Hematopoietic multipotent progenitor cell (in vitro differentiated cells): Measurements from ENCODE around the gene ZNF341. TPM values are rescaled to one million over a fixed set of nuclear protein-coding genes. Genes with fewer than 3 reads are reported as not detected.
"Not testable (repeated sequence)": the region's sequence is repeated elsewhere in the genome, so short reads cannot be mapped to it uniquely, and the experiment has no call there.

ENCODE experiments used
- DNase-seq, 3 donors: peaks; one replicate each; pipeline ENCODE4 v3.0.0-alpha.2; 2011 to 2015; ENCODE audit warnings: low read depth in 2 of 3, low spot score in 2 of 3
- total RNA-seq: library from RNA; depleted of rRNA; stranded (reverse); fragments of >200 nt; gene quantifications from one replicate; pipeline ENCODE4 v1.2.3, GENCODE V29; 2012

Gene ZNF341
- total RNA-seq, result 4.6 TPM

GRCh38 chr20:33731693-33732165 is at the start of gene ZNF341:
ZNF341 (plus strand) TSS chr20:33731996; CDS start chr20:33732022, 26 bp downstream.
- peak in 2 of 3 donors; percentile 74 to 94 for DNase-seq

DNA sequence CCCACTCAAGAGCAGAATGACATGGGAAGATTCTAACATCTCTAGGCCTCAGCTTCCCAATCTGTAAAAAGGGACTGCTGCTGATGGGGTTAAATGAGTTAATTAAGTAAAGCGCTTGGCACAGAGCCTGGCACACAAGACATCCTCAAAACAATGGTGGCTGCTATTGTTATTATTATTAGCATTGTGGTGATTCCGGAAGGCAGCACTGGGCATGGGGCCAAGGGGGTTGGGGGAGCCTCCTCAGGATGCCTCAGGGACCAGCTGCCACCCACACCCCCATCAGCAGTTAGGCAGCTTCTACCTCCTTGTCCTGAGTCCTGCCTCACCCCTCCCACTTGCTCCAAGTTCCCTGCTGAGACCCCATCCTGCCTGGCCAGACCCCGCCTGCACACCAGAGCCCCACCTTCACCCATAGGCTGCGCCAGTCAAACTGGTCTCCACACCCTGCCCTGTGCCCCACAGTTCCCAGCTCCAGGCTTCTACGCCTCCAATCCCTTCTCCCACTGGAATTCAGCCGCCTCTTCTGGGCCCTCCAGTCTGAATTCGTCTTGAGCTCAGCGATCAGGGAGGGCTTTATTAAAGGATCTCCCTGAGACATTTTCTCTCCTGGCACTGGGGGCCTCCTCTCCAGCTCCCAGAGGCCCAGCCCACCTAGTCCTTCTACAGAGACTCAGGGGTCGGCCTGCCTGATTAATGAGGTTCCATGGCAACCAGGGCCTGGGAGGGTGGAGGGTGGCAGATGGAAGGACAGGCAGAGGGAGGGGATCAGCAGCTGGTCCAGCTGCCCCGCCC is 47.1 kb upstream of the ZNF341 start:
- no peak for DNase-seq

GRCh38 chr20:33685328-33686099 is 46.3 kb upstream of the ZNF341 start:
- DNase-seq, result peak in 1 of 3 donors; percentile 47

DNA sequence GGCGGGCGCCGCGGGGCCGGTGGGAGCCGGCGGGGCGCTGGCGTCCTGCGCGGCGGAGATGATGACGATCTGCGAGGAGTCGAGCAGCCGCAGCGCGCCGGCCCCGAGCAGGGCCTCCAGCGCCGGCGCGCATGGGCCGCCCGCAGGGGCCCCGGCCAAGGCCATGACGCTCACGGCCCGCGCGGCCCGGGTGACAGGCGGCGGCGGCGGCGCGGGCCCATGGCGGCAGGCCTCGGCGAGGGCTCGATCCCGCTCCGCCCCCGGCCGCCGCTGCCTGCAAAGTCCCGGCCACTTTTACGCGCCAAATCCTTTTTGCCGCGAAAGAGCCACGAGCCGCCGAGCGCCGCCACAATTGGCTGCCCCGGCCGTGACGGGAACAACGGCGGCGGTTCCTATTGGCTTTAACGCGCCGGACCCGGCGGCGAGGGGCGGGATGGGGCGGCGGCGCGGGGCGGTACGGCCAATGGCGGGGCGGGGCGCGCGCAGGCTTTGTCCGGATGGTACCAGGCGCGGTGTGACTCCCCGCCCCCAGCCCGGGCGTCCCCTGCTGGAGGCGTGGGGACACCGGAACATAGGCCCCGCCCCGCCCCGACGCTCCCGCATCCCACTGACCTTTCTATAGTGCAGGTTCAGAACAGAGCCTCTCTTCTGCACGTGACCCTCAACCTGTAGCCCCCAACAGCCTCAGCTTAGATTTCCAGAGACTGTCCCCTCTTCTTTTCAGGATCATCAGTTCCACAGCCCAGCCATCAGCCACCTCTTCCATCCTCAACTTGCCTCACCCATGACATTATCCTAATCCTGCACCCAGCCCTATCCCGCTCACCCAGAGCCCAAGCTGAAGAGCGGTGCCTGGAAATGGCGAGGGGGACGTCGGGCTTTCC is 45.5 kb upstream of the ZNF341 start, which contains the start of gene E2F1:
Gene E2F1 (minus strand): TSS at position 286 of the 884 bp plus-strand sequence. CDS start 121 bp downstream, at position 165.
- DNase-seq, result peak; percentile 76 to 94 (median 92)

DNA sequence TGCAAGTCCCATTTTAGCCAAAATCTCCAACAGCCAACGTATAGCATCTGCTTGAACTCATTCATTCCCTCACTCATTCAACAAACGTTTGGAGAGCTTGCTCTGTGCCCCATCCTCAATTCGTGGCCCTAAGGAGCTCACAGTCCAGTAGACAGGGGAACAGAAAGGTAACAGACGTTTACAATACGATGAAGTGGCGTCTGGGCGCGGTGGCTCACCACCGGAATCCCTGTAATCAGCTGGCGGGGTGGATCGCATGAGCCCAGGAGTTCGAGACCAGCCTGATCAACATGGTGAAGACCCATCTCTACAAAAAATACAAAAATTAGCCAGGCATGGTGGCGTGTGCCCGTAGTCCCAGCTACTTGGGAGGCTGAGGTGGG is 44.8 kb upstream of the ZNF341 start:
- no peak for DNase-seq

DNA sequence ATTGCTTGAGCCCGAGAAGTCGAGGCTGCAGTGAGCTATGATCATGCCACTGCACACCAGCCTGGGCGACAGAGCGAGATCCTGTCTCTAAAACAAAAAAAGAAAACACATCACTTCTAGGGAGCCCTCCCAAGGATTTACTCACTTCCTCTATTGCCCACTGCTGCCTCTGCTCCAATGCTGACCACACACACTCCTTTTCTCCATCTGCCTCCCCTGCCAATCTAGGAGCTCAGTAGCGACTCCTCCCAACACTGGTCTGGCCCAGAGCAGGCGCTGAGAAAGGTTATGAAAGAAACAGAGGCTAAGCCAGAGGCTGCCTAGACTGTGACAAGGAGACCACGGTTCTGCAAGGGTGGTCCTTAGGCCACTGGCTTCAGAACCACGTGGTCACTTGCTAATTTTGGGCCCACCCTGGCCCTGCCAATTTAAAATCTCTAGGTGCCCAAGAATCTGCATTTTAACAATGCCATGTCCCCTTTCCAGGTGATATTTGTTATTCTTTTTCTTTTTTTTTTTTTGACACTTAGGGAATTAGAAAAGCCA is 44.4 kb upstream of the ZNF341 start:
- DNase-seq, result peak in 1 of 3 donors; percentile 20

- no peak for DNase-seq
Measured at GRCh38 chr20:33687993-33688937, 43.5 kb upstream of the ZNF341 start.

- DNase-seq, result no peak
Measured at GRCh38 chr20:33688938-33689424, 42.8 kb upstream of the ZNF341 start.

- DNase-seq, result no peak
Measured at GRCh38 chr20:33689493-33689892, 42.3 kb upstream of the ZNF341 start.

DNA sequence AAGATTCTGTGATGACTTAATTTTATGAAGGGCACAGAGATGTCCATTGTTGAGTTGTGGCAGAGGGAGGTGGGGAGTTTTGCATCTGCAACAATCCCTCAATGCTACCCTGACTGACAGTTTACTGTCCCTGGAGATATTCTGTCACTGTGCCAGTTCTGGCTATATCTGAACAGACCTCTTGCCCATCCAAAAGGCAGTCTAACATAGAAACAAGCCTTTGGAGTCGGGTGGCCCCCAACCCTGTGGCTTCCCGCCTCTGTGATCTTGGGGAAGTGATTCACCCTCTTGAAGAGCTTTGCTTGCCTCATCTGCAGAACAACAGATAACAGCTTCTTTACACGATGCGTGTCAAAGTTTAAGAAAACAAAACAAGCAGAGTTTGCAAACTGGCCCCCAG is 41.8 kb upstream of the ZNF341 start:
- DNase-seq, result peak in 2 of 3 donors; percentile 62 to 68

DNA sequence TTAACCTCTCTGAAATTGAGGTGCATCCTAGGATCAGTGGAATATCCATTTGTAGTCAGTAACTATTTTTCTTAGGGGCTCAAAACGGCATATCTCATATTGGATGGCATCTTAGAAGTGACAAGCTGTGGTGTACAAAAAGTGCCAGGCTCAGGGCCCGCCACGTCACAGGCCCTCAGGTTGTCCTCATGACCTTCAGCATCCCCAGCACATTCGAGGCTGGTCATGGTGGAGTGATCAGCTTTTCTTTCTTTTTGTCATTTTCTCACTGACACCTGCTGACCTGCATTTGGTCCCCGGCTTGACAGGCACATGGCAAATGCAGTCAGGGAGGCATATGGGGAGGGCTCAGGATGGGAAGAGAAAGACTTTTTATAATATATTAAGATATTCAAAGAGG is 38.5 kb upstream of the ZNF341 start:
- DNase-seq, result no peak

DNA sequence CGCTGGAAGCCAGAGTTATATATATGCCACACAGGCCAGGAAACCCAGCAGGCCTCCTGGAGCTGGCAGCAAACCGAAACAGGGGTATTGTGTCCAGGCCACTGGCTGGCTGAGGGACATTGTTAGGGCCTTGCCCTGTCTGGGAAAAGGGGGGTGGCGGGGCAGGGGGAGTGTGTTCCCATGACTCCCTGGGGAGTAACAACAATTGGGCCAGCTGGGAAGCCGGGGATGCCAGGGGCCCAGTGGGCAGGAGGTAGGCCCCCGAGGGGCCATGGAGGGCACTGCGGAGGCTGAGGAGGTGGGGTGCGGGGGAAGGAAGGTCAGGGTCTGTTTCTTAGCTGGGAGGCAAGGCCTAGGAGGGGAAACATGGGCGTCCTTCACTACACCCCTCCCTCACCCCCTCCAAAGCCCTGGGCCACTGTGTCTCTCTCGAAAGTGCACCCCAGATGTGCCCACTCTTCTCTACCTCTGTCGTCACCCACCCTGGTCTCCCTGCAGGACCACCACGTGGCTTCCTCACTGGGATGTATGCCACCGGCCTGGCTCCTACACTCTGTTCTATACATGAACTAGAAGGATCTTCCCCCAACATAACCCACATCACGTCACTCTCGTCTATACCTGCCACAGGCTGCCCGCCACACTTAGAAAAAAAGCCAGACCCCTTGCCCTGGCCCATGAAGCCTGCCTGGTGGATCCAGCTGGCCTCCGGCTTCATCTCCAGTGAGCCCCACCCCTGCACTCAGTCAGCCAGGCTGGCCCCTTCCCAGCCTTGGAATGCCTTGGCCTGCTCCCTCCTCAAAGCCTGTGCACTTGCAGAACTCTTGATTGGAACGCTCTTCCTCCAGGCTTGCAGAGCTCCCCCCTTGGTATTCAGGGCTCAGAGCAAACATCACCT is 37.8 kb upstream of the ZNF341 start:
- DNase-seq, result no peak

GRCh38 chr20:33694639-33695012 is 37.2 kb upstream of the ZNF341 start:
- DNase-seq, result no peak

GRCh38 chr20:33696448-33696847 is 35.3 kb upstream of the ZNF341 start:
- no peak for DNase-seq

GRCh38 chr20:33697129-33697528 is 34.7 kb upstream of the ZNF341 start:
- DNase-seq, result no peak

GRCh38 chr20:33698966-33699365 is 32.8 kb upstream of the ZNF341 start:
- not testable (repeated sequence) for DNase-seq

DNA sequence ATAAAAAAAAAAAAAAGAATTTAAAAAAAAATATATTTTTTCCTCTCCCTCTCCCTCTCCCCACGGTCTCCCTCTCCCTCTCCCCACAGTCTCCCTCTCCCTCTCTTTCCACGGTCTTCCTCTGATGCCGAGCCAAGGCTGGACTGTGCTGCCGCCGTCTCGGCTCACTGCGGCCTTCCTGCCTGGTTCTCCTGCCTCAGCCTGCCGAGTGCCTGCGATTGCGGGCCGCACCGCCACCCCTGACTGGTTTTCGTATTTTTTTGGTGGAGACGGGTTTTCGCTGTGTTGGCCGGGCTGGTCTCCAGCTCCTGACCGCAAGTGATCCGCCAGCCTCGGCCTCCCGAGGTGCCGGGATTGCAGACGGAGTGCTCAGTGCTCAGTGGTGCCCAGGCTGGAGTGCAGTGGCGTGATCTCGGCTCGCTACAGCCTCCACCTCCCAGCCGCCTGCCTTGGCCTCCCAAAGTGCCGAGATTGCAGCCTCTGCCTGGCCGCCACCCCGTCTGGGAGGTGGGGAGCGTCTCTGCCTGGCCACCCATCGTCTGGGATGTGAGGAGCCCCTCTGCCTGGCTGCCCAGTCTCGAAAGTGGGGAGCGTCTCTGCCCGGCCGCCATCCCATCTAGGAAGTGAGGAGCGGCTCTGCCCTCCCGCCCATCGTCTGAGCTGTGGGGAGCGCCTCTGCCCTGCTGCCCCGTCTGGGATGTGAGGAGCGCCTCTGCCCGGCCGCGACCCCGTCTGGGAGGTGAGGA is 30.9 kb upstream of the ZNF341 start:
- not testable (repeated sequence) for DNase-seq
